Non-pigmented ciliary epithelial cell (primary cell): ENCODE data around the gene LYPD5.
"Not testable (repeated sequence)": the region's sequence is repeated elsewhere in the genome, so short reads cannot be mapped to it uniquely, and the experiment has no call there.

Source experiments
- DNase-seq: peaks from one replicate; pipeline ENCODE4 v3.0.0-alpha.2; 2010; ENCODE audit warnings: low read depth

Gene LYPD5, protein sequence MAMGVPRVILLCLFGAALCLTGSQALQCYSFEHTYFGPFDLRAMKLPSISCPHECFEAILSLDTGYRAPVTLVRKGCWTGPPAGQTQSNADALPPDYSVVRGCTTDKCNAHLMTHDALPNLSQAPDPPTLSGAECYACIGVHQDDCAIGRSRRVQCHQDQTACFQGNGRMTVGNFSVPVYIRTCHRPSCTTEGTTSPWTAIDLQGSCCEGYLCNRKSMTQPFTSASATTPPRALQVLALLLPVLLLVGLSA

DNA sequence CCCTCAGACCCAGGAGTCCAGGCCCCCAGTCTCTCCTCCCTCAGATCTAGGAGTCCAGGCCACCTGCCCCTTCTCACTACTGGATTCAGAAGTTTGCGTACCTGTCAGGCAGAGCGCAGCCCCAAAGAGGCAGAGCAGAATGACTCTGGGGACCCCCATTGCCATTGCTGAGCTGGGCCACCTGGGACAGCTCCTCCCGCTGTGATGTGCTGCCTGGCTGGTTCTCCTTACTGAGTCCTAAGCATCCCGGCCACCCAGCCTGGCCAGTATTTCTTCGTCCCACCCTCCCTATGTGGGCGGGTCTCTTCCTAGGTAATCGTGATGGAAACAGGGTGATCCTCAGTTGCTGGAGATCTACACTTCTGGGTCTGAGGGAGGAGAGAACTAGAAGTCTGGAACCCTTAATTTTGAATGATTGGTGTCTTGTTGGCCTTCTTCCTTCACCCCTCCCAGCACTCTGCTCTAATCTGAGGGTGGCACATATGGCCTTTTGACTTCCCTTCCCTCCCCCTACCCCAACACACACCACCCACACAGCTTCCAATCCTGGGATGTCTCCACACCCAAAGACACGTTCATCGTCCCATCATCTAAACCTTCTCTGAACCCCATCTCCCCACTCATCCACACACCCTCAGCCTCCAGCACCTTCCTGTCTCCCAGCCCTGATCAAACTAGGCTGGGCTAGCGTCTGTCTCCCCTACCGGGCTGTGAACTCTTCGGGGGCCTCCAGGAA is at the start of gene LYPD5:
Gene LYPD5, minus strand, starts transcription at position 232 of the 736 bp plus-strand sequence. Its CDS starts 67 bp downstream, at position 165.
- DNase-seq: no peak

DNA sequence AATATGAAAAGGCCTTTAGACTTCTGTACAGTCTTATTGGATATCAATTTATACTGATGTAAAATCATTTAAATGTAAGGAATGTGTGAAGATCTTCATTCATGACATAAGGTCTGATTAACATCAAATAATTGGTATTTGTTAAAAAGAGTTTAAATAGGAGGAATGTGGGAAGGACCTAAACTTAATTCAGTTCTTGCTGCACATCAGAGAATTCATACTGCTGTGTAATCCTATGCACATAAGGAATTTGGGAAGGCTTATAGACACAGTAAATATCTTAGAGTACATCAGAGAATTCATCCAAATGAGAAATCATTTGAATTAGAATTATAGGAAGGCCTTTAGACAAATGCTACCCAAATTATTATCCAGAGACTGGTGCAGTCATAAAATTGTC is 46.6 kb upstream of the LYPD5 start:
- DNase-seq: no peak

DNA sequence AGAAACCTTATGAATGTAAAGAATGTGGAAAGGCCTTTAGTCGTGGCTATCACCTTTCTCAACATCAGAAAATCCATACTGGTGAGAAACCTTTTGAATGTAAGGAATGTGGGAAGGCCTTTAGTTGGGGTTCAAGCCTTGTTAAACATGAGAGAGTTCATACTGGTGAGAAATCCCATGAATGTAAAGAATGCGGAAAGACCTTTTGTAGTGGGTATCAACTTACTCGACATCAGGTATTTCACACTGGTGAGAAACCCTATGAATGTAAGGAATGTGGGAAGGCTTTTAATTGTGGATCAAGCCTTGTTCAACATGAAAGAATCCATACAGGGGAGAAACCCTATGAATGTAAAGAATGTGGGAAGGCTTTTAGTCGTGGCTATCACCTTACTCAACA is 45.6 kb upstream of the LYPD5 start:
- no peak for DNase-seq

DNA sequence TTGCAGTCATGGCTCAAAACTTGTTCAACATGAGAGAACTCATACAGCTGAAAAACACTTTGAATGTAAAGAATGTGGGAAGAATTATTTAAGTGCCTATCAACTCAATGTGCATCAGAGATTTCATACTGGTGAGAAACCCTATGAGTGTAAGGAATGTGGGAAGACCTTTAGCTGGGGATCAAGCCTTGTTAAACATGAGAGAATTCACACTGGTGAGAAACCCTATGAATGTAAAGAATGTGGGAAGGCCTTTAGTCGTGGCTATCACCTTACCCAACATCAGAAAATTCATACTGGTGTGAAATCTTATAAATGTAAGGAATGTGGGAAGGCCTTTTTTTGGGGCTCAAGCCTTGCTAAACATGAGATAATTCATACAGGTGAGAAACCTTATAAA is 45.0 kb upstream of the LYPD5 start:
- no peak for DNase-seq

DNA sequence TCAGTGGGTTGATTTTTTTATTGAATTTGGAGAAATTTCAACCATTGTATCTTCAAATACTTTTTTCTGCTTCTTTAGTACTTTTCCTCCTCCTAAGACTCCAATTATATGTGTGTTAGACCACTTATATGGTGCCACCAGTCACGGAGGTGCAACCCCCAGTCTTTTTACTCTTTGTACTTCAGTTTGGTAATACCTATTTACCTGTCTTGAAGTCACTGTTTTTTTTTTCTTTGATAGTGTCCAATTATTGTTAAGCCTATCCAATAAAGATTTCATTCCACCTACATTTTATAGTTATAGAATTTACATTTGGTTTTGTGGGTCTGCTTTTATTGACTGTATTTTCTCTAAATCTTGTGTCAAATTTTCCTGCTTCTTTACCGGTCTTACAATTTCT is 39.8 kb upstream of the LYPD5 start:
- no peak for DNase-seq

DNA sequence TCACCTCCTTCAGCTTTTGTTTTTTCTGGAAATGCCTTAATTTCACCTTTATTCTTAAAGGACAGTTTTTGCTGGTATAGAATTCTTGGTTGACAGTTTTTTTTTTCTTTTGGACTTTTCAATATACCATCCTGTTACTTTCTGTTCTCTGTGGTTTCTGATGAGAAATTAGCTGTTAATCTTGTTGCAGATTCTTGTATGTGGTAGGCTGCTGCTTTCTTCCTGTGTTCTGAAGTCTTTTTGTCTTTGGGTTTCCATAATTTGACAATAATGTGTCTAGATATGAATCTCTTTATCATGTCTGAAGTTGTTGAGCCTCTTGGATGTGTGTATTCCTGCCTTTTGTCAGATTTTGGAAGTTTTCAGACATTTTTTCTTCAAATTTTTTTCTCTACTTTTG is 36.9 kb upstream of the LYPD5 start:
- DNase-seq: no peak

DNA sequence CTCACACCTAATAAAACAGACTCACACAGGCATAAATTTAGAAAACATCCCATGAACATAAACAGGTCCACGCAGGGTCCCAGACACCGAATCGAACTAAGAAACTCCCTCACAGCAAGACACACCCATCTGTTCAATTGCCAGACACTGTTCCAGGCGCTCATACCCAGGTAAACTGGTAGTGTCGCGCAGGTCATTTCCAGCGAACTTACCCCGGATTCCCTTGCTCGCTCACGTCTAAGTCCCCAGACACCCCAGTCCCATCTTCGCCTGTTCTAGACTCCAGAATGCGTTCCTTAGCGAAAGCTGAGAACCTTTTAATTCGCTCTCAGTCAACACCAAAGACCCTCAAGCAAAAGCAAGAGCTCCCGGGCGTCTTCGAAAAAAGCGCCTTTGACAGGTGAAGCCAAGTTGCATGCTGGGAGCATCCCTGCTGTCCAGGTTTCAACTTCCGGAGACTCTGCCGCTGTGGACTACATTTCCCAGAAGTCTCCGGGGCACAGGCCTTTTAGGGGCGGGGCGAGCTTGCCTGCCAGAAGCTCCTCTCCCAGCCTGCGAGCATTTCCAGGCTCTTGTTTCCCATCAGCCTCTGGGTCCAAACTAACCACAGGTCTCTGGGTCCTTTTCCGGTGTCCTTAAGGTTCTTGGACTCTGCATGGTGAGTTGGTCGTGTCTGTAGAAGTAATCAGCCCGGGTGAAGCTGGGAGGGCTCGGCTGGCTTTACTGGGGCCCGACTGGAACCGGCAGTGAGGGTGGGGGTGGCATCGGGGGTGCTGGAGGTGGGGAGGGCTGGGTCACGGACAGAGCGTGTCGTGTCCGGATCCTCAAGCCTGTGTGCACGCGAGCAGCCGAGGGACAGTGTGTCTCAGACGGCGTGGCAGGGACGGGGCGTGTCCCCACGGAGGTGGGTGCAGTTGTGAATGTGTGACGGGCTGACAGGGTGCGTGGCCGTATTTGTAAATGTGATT is 24.8 kb upstream of the LYPD5 start, which contains the start of gene ZNF283:
Gene ZNF283, plus strand, starts transcription at position 535 of the 968 bp plus-strand sequence. CDS start 6,184 bp downstream, outside the sequence.
- peak; percentile 74 for DNase-seq

DNA sequence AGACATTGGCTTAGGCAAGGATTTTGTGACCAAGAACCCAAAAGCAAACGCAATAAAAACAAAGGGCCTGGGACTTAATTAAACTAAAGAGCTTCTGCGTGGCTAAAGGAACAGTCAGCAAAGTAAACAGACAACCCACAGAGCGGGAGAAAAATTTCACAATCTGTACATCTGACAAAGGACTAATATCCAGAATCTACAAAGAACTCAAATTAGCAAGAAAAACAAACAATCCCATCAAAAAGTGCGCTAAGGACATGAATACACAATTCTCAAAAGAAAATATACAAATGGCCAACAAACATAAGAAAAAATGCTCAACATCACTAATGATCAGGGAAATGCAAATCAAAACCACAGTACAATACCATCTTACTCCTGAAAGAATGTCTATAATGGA is 22.3 kb upstream of the LYPD5 start:
- DNase-seq: not testable (repeated sequence)

DNA sequence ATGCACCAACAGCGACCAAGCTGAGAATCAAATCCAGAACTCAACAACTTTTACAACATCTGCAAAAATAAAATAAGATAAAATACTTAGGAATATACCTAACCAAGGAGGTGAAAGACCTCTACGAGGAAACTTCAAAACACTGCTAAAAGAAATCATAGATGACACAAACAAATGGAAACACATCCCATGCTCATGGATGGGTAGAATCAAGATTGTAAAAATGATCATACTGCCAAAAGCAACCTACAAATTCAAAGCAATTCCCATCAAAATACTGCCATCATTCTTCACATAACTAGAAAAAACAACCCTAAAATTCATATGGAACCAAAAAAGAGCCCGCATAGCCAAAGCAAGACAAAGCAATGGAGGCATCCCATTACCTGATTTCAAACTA is 21.6 kb upstream of the LYPD5 start:
- DNase-seq: not testable (repeated sequence)

DNA sequence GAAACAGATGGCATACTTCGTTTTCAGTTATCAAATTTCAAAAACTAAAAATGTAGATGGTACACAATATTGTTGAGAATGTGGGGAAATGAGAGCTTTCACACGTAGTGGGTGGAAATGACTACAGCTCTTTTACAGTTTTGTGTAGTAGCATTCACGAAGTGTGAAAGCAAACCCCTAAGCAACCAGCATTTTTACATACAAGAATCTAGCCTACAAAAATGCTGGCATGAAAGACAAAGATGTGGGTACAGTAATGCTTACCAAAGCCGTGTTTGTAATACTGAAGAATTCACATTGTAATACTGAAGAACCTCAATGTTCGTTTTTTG is 18.6 kb upstream of the LYPD5 start:
- no peak for DNase-seq

DNA sequence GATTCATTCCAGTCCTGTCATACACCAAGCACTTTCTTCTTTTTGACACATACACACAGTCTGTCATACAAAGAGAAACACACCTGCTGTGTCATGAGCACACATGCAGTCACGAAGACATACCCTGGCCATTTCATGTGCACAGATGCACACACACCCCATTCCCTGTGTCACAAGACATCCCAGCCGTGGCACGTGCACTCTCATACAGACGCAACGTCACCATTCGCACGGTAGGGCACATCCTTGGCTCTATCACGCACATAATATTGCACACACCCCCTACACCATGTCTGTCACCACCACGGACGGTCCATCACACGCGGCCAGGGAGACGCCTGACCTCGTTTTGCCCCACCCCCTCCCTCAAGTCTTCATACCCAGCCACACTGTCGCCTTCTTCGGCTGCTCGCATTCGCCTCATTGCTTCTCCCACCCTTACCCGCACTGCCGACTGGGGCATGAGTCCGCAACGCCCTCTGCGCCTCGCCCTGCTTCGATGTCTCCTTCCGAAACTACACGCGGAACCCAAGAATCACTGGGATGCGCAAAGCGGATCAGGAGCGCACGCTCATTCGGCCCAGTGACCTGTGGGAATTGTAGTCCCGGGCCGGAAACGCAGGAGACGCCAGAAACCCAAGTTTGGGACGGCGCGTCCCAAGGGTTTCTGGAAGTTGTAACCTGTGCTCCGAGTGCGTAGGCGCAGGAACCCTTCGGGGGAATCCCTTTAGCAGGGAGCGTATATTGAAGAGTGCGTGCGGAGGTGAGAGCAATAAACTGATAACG is 18.0 kb upstream of the LYPD5 start:
- DNase-seq: peak; percentile 5

DNA sequence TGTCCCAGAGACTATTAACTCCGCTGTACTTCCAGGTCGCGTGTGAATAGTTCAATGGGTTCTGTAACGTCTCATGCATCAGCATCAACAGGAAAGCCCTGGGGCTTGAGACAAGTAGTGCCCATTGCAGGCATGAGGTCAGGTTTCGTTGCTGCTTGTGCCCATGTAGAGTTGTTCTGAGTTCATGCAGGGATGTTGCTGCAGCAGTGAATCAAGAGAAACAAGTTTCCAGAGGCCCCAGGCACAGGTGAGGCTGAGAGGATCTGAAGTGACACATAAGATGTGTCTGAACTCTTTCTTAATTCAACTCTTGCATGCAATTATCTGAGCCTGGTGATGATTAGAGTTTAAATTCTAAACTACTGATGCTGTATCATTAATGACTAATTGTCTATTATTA is 16.3 kb upstream of the LYPD5 start:
- no peak for DNase-seq

DNA sequence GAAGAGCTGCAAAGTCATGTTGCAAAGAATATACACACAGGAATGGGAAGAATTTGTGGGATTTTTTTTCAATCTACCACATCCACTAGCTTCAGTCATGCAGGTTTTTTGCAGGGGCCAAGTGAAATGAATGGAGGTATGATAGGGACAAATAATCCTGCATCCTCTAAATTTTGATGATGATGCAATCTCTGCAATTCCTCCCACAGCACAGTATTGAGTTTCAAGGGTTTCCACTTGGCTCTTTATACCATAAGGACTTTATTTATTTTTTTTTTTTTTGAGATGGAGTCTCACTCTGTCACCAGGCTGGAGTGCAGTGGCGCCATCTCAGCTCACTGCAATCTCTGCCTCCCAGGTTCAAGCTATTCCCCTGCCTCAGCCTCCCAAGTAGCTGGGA is 15.2 kb upstream of the LYPD5 start:
- not testable (repeated sequence) for DNase-seq

DNA sequence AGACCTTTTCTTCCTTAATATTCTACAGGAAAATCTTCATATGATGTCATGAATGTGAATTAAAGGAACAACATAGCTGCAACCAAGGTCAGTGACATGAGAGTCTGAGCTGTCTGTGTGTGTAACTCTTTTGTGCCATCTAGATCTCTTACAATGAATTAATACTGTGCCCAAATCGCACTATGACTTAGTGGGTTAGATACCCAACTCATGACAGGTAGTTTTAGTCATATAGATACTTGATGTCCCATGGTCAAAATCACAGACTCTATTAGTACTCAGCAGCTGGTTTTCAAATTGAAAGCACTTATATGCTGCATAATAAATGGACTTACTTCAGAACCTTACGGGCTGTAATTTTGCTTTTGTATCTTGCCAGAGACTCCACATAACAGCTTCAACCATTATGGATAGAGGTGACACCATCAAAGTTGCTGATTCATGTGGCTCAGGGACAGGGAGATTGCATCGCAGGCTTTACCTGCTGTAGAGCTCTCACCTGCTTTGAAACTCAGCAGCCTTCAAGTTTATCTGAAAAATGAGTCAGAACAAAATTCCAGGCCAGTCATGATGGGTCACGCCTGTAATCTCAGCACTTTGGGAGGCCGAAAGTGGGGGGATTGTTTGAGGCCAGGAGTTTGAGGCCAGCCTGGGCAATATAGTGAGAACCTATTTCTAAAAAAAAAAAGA is 12.6 kb upstream of the LYPD5 start:
- DNase-seq: no peak

DNA sequence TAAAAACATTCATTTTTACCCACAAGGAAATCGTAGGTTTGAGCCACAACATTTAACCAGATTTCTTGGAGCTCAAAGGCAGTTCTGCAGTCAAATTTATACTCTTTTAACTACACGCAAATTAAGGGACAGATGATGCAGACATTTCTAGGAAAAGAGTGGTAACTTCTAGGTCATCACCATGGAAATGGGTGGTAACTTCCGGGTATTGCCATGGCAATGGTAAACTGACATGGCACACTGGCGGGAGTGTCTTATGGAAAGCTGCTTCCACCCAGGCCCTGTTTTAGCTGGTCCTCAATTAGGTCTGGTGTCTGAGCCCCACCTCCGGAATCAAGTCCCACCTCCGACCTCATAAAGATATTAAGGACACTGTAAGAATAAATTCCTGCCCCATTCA is 10.4 kb upstream of the LYPD5 start:
- no peak for DNase-seq

DNA sequence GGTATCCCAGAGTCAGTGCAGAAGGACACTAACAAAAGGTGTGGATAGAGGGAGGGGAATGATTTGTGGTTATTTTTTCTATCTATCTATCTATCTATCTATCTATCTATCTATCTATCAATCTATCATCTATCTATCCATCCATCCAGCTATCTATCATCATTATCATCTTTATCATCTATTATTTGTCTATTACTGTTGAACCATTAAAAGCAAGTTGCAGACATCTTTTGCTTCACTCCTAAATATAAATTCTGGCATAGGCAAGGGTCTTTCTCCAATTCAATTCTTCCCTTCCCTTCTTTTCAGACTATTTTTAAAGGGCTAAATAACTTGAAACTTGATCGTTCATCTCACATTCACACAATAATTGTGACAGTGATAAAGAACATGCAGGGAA is 10.0 kb upstream of the LYPD5 start:
- no peak for DNase-seq

DNA sequence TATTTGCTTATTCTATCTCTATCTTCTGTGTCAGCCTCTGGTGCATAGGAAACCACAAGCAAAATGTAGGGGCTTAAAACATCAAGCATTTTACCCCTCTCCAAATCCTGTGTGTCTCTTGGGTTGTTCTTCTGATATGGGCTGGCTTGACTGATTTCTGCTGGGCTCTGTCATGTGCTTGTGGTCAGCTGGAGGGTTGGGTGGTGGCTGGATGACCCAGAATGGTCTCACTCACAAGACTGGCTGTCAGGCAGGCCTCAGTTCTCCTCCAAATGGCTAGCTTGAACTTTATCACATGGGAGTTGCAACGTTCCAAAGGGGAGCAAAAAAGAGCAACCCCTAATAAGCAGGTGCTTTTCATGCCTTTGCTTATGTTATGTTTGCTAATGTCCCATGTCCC is 9.6 kb upstream of the LYPD5 start:
- DNase-seq: no peak

DNA sequence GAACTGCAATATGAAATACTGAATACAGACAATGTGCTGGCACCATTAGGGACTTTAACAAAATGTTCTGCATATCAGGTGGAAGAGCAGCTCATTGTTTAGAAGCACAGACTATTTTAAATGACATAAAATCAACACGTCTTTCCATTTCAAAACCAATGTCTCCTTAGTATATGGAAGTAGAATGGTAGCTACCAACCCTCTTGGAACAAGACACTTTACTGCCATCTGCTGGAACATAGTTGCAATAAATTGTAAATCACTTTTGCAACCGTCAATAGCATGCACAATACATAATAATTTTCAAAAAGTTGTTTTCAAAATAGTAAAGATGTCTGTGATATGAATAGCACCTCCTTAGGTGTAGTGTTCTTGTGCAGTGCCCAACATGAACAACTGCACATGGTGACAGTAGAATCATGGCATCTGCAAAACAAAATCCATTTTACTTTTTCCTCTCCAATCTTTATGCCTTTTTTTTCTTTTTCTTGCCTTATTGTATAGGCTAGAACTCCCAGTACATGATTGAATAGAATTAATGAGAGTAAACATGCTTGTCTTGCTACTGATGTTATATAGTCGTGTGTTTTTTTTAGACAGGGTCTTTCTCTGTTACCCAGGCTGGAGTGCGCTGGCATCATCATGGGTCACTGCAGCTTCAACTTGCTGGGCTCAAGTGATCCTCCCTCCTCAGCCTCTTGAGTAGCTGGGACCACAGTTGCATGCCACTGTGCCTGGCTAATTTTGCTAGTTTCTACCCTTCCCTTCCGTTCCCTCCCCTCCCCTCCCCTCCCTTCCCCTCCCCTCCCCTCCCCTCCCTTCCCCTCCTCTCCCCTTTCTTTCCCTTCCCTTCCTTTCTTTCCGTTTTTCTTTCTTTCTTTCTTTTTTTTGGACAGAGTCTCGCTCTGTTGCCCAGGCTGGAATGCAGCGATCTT is 7.8 kb upstream of the LYPD5 start:
- DNase-seq: peak; percentile 32

DNA sequence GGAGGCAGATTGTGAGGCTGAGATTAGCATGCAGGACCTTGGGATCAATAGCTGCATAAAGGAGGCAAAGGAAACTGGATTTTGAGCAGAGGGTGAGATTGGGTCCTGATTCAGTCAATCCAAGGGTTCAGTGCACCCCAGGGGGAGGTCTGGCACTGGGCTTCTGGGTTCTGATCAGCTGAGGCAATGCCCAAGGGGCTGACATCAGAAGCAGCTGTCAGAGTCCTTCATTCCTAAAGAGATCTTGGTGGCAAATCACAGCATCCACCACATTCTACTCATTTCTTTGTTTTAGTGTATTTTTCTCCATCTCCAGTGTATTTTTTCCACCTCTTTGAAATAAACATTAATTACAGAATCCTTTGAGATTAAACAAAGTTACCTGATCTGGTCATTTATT is 5.4 kb upstream of the LYPD5 start:
- no peak for DNase-seq

DNA sequence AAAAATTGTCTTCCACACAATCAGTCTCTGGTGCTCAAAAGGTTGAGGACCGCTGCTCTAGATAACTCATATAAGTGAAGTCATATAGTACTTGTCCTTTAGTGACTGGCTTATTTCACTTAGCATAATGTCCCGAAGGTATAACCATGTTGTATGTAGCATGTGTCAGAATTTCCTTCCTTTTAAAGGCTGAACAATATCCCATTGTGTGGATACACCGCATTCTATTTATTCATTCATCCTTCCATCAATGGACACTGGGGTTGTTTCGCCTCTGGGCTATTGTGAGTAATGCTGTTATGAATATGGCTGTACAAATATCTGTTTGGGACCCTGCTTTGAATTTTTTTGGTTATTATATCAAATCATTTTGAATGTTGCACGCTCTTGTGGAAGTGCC is 4.6 kb upstream of the LYPD5 start:
- no peak for DNase-seq
